ENCODE data around the gene SBF1. TPM values are rescaled to one million over a fixed set of nuclear protein-coding genes. Genes with fewer than 3 reads are reported as not detected.

The SBF1 gene
- total RNA-seq, 4 donors from 2014 or later: 63.7 to 122 (median 64.4) TPM

DNA sequence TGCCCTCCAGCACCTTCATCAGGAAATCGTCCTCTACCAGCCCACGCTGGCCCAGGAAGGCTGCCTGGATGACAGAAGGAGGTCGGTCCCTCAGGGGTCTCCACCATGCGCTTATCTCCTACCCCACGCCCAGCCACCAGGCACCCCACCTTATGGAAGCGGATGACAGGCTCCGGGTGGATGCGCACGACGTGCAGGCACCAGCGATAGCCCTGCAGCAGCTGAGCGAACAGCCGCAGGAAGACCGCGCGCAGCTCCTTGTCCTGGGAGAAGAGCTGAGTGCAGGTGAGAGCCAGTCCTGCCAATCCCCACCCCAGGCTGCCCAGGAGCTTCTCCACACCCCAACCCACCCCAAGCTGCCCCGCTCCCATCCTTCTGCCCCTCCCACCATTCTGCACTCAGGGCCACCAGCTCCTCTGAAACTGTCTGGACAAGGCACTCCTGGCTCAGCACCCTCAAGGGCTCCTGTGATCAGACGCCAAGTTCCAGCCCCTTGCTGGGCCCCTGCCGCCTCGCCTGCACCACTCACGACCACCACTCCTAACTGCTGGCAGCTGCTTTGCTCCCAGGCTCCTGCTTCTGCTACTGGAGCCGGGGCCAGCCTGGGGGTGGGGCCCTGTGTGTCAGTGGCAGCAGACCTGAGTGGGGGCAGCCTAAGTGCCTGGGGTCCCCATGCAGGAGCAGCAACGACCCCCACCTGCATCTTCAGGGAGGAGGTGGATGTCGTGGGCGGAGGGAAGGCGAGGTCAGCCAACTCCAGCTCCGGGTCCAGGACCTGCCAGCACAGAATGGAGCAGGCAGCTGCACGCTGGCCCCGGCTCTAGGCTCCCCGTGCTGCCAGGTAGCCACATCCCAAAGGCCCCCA lies 9.5 kb downstream of the SBF1 start:
- TF ChIP-seq POLR2AphosphoS5 (IDR thresholded peaks at IDR 0.05) (no peak), EP300 (IDR thresholded peaks at IDR 0.05) (no peak), POLR2A (IDR thresholded peaks at IDR 0.05) (no peak), CTCF (IDR thresholded peaks at IDR 0.05) (no peak)
- H3K4me3 ChIP-seq: no peak overlapping the region
- H3K36me3 ChIP-seq: peaks cover 0 to 81% of the 10 kb centered on the region in 2 donors
- no peaks in the 10 kb centered on the region for H3K9me3 ChIP-seq
- no peak overlapping the region for H3K27ac ChIP-seq
- no peak for ATAC-seq
- no peaks in the 10 kb centered on the region for H3K27me3 ChIP-seq
- H3K4me1 ChIP-seq: peaks cover 0 to 22% (median 9%) of the 10 kb centered on the region in 3 donors
- 80 to 92% methylated on average over 4 to 8 of the region's 30 CpGs for WGBS, 2 donors (ENCODE audit: low coverage in 1 of 2)

- no peak for TF ChIP-seq POLR2AphosphoS5 (IDR thresholded peaks at IDR 0.05)
- TF ChIP-seq CTCF (IDR thresholded peaks at IDR 0.05): no peak
- Histone ChIP-seq H3K27ac (no peak overlapping the region), H3K4me3 (no peak overlapping the region), H3K4me1 (peaks cover 0 to 13% (median under 1%) of the 10 kb centered on the region in 3 donors), H3K9me3 (no peaks in the 10 kb centered on the region), H3K36me3 (peaks cover 0 to 89% of the 10 kb centered on the region in 2 donors), H3K27me3 (no peaks in the 10 kb centered on the region)
- no CpG with 5 or more reads among the region's 24 CpGs for WGBS, 2 donors (ENCODE audit: low coverage in 1 of 2)
- no peak for ATAC-seq
Observed at GRCh38 chr22:50464451-50464850, 10.4 kb downstream of the SBF1 start.

- H3K27me3 ChIP-seq: no peaks in the 10 kb centered on the region
- H3K36me3 ChIP-seq: peaks cover 0 to 100% of the 10 kb centered on the region in 2 donors
- no CpG with 5 or more reads among the region's 28 CpGs for WGBS, 2 donors (ENCODE audit: low coverage in 1 of 2)
- no peak for ATAC-seq
- no peak for TF ChIP-seq EP300 (IDR thresholded peaks at IDR 0.05)
- peaks cover 0 to 2% (median 0%) of the 10 kb centered on the region in 3 donors for H3K4me1 ChIP-seq
- H3K9me3 ChIP-seq: no peaks in the 10 kb centered on the region
- H3K4me3 ChIP-seq: no peak overlapping the region
- H3K27ac ChIP-seq: no peak overlapping the region
Observed at GRCh38 chr22:50463188-50463900, 11.5 kb downstream of the SBF1 start.

DNA sequence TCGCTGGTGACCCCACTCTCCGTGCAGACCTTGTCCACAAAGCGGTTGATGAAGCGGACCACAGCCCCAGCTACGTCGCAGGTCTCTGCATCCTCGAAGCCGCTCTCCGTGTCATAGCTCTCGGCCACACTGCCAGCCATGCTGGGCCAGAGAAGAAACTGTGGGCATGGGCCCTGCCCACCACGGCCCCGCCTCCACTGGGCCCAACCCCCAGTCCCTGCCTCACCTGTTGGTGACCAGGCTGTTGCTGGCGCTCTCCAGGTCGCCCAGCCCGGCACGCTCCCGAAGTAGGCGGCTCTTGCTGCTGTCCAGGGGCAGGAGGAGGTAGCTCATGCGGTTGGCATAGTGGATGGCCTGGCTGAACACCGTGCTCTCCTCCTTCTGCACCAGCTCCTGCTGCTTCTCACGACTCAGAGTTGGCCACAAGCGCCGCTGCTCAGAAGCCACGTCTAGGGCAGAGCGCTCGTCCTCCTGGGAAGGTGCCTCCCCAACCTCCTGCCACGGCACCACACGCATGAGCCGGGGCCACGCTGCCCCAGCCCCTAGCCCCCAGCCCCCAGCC lies 12.8 kb downstream of the SBF1 start:
- whole genome bisulfite sequencing, 2 donors (ENCODE audit: low coverage in 1 of 2): 90 to 94% methylated on average over 2 to 6 of the region's 30 CpGs
- Histone ChIP-seq H3K4me3 (no peak overlapping the region), H3K9me3 (no peaks in the 10 kb centered on the region), H3K4me1 (no peaks in the 10 kb centered on the region), H3K27me3 (no peaks in the 10 kb centered on the region), H3K27ac (no peak overlapping the region), H3K36me3 (peaks cover 0 to 100% of the 10 kb centered on the region in 2 donors)
- TF ChIP-seq EP300 (IDR thresholded peaks at IDR 0.05) (no peak), CTCF (IDR thresholded peaks at IDR 0.05) (no peak), POLR2AphosphoS5 (IDR thresholded peaks at IDR 0.05) (no peak), POLR2A (IDR thresholded peaks at IDR 0.05) (no peak)
- no peak for ATAC-seq

DNA sequence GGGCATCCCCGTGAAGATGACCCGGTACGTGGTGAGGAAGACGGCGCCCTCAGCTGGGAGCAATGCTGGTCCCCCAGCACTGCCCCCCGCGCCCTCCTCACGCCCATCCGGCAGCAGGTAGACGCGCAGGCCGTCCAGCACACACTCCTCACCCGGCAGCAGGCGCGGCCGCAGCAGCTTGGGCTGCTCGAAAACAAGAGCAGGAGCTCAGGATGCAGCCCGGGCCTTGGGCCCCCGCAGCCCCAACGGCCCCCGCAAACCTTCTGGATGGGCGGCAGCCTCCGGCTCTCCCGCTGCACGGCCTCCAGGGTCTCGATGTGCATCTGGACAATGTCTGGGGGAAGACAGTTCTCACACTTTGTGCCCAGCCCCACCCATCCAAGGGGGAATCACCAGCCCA lies 13.3 kb downstream of the SBF1 start:
- Histone ChIP-seq H3K27me3 (no peaks in the 10 kb centered on the region), H3K36me3 (peaks cover 0 to 100% of the 10 kb centered on the region in 2 donors), H3K4me1 (no peaks in the 10 kb centered on the region), H3K4me3 (no peak overlapping the region), H3K27ac (no peak overlapping the region), H3K9me3 (no peaks in the 10 kb centered on the region)
- 80 to 95% methylated on average over 1 to 14 of the region's 26 CpGs for WGBS, 2 donors (ENCODE audit: low coverage in 1 of 2)
- TF ChIP-seq POLR2A (IDR thresholded peaks at IDR 0.05) (no peak), CTCF (IDR thresholded peaks at IDR 0.05) (no peak), EP300 (IDR thresholded peaks at IDR 0.05) (no peak), POLR2AphosphoS5 (IDR thresholded peaks at IDR 0.05) (no peak)
- no peak for ATAC-seq

All from gastroesophageal sphincter (tissue), 4 donors.